GM12892 (cell line): ENCODE results near the gene ZBTB46.

ENCODE experiments used
- POLR2A ChIP-seq: IDR thresholded peaks from 2 replicates; pipeline ENCODE4 v1.6.1; 2011; ENCODE audit warnings: low read depth, low read length, control low read depth
- POLR2AphosphoS5 ChIP-seq: IDR thresholded peaks from 2 replicates; pipeline ENCODE4 v1.6.1; 2011; ENCODE audit warnings: low read depth, low read length, control low read depth
- TAF1 ChIP-seq: IDR thresholded peaks from 2 replicates; pipeline ENCODE4 v1.6.1; 2011; ENCODE audit warnings: low read depth, mild to moderate bottlenecking, control low read depth, low read length, borderline replicate concordance

DNA sequence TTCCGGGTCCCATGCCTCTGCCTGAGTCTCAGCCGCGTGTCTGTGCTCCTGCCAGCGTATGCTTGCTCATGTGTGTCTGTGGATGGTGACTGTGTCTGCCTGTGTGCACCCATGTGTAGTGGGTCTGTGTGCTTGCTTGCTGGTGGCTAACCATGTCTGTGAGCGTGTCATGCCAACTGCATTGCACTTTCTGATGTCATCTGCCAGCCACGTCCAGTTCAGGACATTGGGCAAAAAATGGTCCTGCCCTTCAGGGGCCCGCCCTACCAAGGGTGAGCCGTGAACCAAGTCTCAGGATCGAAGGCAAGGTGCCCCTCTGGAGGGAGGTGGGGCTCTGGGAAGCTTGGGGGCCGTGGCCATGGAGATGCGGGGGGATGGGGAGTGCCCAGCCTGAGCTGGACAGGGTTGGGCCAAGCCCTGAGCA lies 9.4 kb upstream of the ZBTB46 start:
- TF ChIP-seq POLR2A (no peak), POLR2AphosphoS5 (no peak), TAF1 (no peak)
